Measurements from ENCODE around the gene F5. TPM values are rescaled to one million over a fixed set of nuclear protein-coding genes. Genes with fewer than 3 reads are reported as not detected.

Gene F5
- total and polyA plus RNA-seq, 2 of the 13 experiments (the other 11 are each of a cell fraction or from before 2014, with no cell fraction given), result 38.3 to 64.0 TPM

DNA sequence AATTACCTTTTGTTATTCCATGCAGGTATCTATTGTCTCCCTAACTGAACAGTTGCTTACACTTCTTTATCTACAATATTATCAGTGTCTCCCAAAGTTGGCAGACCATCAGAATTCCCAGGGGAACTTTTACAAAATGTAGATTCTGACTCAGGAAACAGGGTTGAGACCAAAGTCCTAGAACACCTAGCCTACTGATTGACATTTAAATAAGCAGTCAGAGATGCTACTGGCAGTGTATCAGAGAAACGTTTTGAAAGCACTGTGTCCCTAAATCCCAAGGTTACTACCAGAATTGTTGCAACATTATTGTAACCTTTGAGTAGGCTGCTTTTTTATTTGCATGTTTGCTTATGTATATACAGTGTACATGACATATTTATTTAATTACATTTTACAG is 1.8 kb upstream of the F5 start (continued):
- peak; percentile 50; the same call in 1 of the 2 replicates for TF ChIP-seq TCF7 (IDR thresholded peaks at IDR 0.05; ENCODE audit: low read depth)
- no peak for TF ChIP-seq HNRNPUL1 (IDR thresholded peaks at IDR 0.05; ENCODE audit: low read depth, low read length)
- TF ChIP-seq FOXK1 (CRISPR knock-in tag; IDR thresholded peaks at IDR 0.05; ENCODE audit: borderline replicate concordance, low read depth), result peak; percentile 40; the same call in 1 of the 2 replicates
- no peak for TF ChIP-seq ZMYM4 (CRISPR knock-in tag; IDR thresholded peaks at IDR 0.05)
- no peak for TF ChIP-seq THYN1 (CRISPR knock-in tag; IDR thresholded peaks at IDR 0.05; ENCODE audit: borderline replicate concordance, low read depth)
- TF ChIP-seq NCOR1 (IDR thresholded peaks at IDR 0.05; ENCODE audit: borderline replicate concordance, low read length), result peak; percentile 79; the same call in 1 of the 2 replicates
- no peak for TF ChIP-seq KLF12 (CRISPR knock-in tag; IDR thresholded peaks at IDR 0.05; ENCODE audit: borderline replicate concordance)
- TF ChIP-seq, protein P1, sequence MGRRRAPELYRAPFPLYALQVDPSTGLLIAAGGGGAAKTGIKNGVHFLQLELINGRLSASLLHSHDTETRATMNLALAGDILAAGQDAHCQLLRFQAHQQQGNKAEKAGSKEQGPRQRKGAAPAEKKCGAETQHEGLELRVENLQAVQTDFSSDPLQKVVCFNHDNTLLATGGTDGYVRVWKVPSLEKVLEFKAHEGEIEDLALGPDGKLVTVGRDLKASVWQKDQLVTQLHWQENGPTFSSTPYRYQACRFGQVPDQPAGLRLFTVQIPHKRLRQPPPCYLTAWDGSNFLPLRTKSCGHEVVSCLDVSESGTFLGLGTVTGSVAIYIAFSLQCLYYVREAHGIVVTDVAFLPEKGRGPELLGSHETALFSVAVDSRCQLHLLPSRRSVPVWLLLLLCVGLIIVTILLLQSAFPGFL (CRISPR knock-in tag; IDR thresholded peaks at IDR 0.05), result no peak
- TF ChIP-seq RCOR2 (CRISPR knock-in tag; IDR thresholded peaks at IDR 0.05), result peak; percentile 62; the same call in 1 of the 2 replicates
- TF ChIP-seq, protein P2, sequence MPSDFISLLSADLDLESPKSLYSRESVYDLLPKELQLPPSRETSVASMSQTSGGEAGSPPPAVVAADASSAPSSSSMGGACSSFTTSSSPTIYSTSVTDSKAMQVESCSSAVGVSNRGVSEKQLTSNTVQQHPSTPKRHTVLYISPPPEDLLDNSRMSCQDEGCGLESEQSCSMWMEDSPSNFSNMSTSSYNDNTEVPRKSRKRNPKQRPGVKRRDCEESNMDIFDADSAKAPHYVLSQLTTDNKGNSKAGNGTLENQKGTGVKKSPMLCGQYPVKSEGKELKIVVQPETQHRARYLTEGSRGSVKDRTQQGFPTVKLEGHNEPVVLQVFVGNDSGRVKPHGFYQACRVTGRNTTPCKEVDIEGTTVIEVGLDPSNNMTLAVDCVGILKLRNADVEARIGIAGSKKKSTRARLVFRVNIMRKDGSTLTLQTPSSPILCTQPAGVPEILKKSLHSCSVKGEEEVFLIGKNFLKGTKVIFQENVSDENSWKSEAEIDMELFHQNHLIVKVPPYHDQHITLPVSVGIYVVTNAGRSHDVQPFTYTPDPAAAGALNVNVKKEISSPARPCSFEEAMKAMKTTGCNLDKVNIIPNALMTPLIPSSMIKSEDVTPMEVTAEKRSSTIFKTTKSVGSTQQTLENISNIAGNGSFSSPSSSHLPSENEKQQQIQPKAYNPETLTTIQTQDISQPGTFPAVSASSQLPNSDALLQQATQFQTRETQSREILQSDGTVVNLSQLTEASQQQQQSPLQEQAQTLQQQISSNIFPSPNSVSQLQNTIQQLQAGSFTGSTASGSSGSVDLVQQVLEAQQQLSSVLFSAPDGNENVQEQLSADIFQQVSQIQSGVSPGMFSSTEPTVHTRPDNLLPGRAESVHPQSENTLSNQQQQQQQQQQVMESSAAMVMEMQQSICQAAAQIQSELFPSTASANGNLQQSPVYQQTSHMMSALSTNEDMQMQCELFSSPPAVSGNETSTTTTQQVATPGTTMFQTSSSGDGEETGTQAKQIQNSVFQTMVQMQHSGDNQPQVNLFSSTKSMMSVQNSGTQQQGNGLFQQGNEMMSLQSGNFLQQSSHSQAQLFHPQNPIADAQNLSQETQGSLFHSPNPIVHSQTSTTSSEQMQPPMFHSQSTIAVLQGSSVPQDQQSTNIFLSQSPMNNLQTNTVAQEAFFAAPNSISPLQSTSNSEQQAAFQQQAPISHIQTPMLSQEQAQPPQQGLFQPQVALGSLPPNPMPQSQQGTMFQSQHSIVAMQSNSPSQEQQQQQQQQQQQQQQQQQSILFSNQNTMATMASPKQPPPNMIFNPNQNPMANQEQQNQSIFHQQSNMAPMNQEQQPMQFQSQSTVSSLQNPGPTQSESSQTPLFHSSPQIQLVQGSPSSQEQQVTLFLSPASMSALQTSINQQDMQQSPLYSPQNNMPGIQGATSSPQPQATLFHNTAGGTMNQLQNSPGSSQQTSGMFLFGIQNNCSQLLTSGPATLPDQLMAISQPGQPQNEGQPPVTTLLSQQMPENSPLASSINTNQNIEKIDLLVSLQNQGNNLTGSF (CRISPR knock-in tag; IDR thresholded peaks at IDR 0.05), result no peak
- TF ChIP-seq ZMYM2 (CRISPR knock-in tag; IDR thresholded peaks at IDR 0.05), result 0 out of 2 replicates have a peak, but pooled peaks have one; percentile 40
- TF ChIP-seq, protein P3, sequence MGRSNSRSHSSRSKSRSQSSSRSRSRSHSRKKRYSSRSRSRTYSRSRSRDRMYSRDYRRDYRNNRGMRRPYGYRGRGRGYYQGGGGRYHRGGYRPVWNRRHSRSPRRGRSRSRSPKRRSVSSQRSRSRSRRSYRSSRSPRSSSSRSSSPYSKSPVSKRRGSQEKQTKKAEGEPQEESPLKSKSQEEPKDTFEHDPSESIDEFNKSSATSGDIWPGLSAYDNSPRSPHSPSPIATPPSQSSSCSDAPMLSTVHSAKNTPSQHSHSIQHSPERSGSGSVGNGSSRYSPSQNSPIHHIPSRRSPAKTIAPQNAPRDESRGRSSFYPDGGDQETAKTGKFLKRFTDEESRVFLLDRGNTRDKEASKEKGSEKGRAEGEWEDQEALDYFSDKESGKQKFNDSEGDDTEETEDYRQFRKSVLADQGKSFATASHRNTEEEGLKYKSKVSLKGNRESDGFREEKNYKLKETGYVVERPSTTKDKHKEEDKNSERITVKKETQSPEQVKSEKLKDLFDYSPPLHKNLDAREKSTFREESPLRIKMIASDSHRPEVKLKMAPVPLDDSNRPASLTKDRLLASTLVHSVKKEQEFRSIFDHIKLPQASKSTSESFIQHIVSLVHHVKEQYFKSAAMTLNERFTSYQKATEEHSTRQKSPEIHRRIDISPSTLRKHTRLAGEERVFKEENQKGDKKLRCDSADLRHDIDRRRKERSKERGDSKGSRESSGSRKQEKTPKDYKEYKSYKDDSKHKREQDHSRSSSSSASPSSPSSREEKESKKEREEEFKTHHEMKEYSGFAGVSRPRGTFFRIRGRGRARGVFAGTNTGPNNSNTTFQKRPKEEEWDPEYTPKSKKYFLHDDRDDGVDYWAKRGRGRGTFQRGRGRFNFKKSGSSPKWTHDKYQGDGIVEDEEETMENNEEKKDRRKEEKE (IDR thresholded peaks at IDR 0.05), result no peak
- no peak for TF ChIP-seq ZBTB20 (CRISPR knock-in tag; IDR thresholded peaks at IDR 0.05; ENCODE audit: borderline replicate concordance, low read depth)
- TF ChIP-seq, protein P4, sequence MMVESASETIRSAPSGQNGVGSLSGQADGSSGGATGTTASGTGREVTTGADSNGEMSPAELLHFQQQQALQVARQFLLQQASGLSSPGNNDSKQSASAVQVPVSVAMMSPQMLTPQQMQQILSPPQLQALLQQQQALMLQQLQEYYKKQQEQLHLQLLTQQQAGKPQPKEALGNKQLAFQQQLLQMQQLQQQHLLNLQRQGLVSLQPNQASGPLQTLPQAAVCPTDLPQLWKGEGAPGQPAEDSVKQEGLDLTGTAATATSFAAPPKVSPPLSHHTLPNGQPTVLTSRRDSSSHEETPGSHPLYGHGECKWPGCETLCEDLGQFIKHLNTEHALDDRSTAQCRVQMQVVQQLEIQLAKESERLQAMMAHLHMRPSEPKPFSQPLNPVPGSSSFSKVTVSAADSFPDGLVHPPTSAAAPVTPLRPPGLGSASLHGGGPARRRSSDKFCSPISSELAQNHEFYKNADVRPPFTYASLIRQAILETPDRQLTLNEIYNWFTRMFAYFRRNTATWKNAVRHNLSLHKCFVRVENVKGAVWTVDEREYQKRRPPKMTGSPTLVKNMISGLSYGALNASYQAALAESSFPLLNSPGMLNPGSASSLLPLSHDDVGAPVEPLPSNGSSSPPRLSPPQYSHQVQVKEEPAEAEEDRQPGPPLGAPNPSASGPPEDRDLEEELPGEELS (CRISPR knock-in tag; IDR thresholded peaks at IDR 0.05), result peak; percentile 73
- TF ChIP-seq ZNF10 (CRISPR knock-in tag; IDR thresholded peaks at IDR 0.05; ENCODE audit: borderline replicate concordance, low read depth), result no peak
- peak; percentile 52 for TF ChIP-seq BCL6 (CRISPR knock-in tag; IDR thresholded peaks at IDR 0.05)
- 0 out of 2 replicates have a peak, but pooled peaks have one; percentile 8 for TF ChIP-seq KDM6A (CRISPR knock-in tag; IDR thresholded peaks at IDR 0.05; ENCODE audit: low read depth)

All from HepG2 (cell line).